Activated T-cell treated with anti-CD3 and anti-CD28 coated beads, Interleukin-2, amount 50 U/mL, for 72 hours (primary cell): ENCODE measurements around the gene MUC5AC. TPM values are rescaled to one million over a fixed set of nuclear protein-coding genes. Genes with fewer than 3 reads are reported as not detected.

Experiments
- ATAC-seq, 2 donors: fragments of 150-1000 bp; cut with Tn5 transposase; replicated peaks in 1 of 2; 2 replicates each; pipeline ENCODE4 v1.10.0; 2021; ENCODE audit warnings: moderate library complexity in 2 of 2, mild to moderate bottlenecking in 1 of 2
- DNase-seq, 2 donors: peaks; one replicate each; pipeline ENCODE4 v3.0.0; 2021 to 2022; ENCODE audit warnings: mixed read lengths in 1 of 2
- H3K27ac Mint-ChIP-seq: one replicate; pipeline ENCODE4 v1.8.0; 2022; ENCODE audit warnings: mild to moderate bottlenecking, moderate library complexity, mixed read lengths
- H3K27me3 Mint-ChIP-seq: one replicate; pipeline ENCODE4 v1.8.0; 2022; ENCODE audit warnings: low read depth, mixed read lengths
- H3K36me3 Mint-ChIP-seq, 2 donors: one replicate each; pipeline ENCODE4 v1.8.0; 2022; ENCODE audit warnings: mixed read lengths in 2 of 2, mild to moderate bottlenecking in 1 of 2; ENCODE audit not compliant: insufficient read depth in 2 of 2
- H3K4me1 Mint-ChIP-seq: one replicate; pipeline ENCODE4 v1.8.0; 2022; ENCODE audit warnings: low read depth, mixed read lengths
- H3K4me3 Mint-ChIP-seq, 2 donors: one replicate each; pipeline ENCODE4 v1.8.0; 2022; ENCODE audit warnings: mild to moderate bottlenecking in 2 of 2, mixed read lengths in 2 of 2, moderate library complexity in 2 of 2
- H3K9me3 Mint-ChIP-seq, 2 donors: one replicate each; pipeline ENCODE4 v1.8.0; 2022; ENCODE audit warnings: mixed read lengths in 2 of 2
- total RNA-seq, 2 donors: library from RNA; stranded (reverse); gene quantifications; one replicate each; pipeline ENCODE4 v1.2.3, GENCODE V29; 2022

MUC5AC gene
- total RNA-seq, 2 donors from 2014 or later = not detected

- peaks cover 10 to 12% of the 10 kb centered on the region in 2 donors for H3K9me3 Mint-ChIP-seq
- no peaks in the 10 kb centered on the region for H3K4me1 Mint-ChIP-seq
- DNase-seq (no peak), ATAC-seq (no peak)
- no peak overlapping the region for H3K27ac Mint-ChIP-seq
- H3K36me3 Mint-ChIP-seq = peaks cover 0 to 2% of the 10 kb centered on the region in 2 donors
- H3K27me3 Mint-ChIP-seq = no peaks in the 10 kb centered on the region
- H3K4me3 Mint-ChIP-seq = no peak overlapping the region
These were observed 30.7 kb upstream of the MUC5AC start for GRCh38 chr11:1126935-1127663.

- ATAC-seq = no peak
- no peak for DNase-seq
- no peaks in the 10 kb centered on the region for H3K27me3 Mint-ChIP-seq
These were observed 30.0 kb upstream of the MUC5AC start for GRCh38 chr11:1127664-1128162.

GRCh38 chr11:1128311-1129142 lies 29.2 kb upstream of the MUC5AC start:
- Mint-ChIP-seq H3K4me3 (no peak overlapping the region), H3K27me3 (peaks cover 3% of the 10 kb centered on the region), H3K36me3 (peaks cover 2 to 8% of the 10 kb centered on the region in 2 donors), H3K4me1 (no peaks in the 10 kb centered on the region), H3K9me3 (peaks cover 12% of the 10 kb centered on the region in 2 donors), H3K27ac (no peak overlapping the region)
- ATAC-seq (no peak), DNase-seq (no peak)

More at GRCh38 chr11:1127664-1128162, 30.0 kb upstream of the MUC5AC start:
- Mint-ChIP-seq H3K27ac (no peak overlapping the region), H3K4me1 (no peaks in the 10 kb centered on the region), H3K4me3 (no peak overlapping the region), H3K9me3 (peaks cover 10 to 12% of the 10 kb centered on the region in 2 donors), H3K36me3 (peaks cover under 1 to 4% of the 10 kb centered on the region in 2 donors)

GRCh38 chr11:1129143-1129610 lies 28.6 kb upstream of the MUC5AC start:
- Mint-ChIP-seq H3K36me3 (peaks cover 3 to 10% of the 10 kb centered on the region in 2 donors), H3K4me3 (no peak overlapping the region), H3K27ac (no peak overlapping the region), H3K9me3 (peaks cover 13 to 16% of the 10 kb centered on the region in 2 donors), H3K4me1 (no peaks in the 10 kb centered on the region), H3K27me3 (peaks cover 6% of the 10 kb centered on the region)
- no peak for ATAC-seq
- DNase-seq = no peak

- Mint-ChIP-seq H3K4me3 (no peak overlapping the region), H3K36me3 (peaks cover 8 to 12% of the 10 kb centered on the region in 2 donors), H3K4me1 (no peaks in the 10 kb centered on the region), H3K9me3 (peaks cover 12 to 13% of the 10 kb centered on the region in 2 donors), H3K27ac (no peak overlapping the region), H3K27me3 (peaks cover 11% of the 10 kb centered on the region)
- no peak for ATAC-seq
- no peak for DNase-seq
These were observed 28.1 kb upstream of the MUC5AC start for GRCh38 chr11:1129611-1130160.

GRCh38 chr11:1130276-1131032 lies 27.3 kb upstream of the MUC5AC start:
- Mint-ChIP-seq H3K27ac (no peak overlapping the region), H3K36me3 (peaks cover 11 to 12% of the 10 kb centered on the region in 2 donors), H3K4me1 (no peaks in the 10 kb centered on the region), H3K27me3 (peaks cover 16% of the 10 kb centered on the region), H3K9me3 (peaks cover 11% of the 10 kb centered on the region in 2 donors), H3K4me3 (no peak overlapping the region)
- DNase-seq = no peak
- ATAC-seq = no peak

- Mint-ChIP-seq H3K36me3 (peaks cover 11 to 12% of the 10 kb centered on the region in 2 donors), H3K27me3 (peaks cover 16% of the 10 kb centered on the region), H3K27ac (no peak overlapping the region), H3K4me3 (no peak overlapping the region), H3K4me1 (no peaks in the 10 kb centered on the region), H3K9me3 (peaks cover 9 to 11% of the 10 kb centered on the region in 2 donors)
- ATAC-seq = no peak
- no peak for DNase-seq
These were observed 26.5 kb upstream of the MUC5AC start for GRCh38 chr11:1131033-1131911.

- DNase-seq (no peak), ATAC-seq (no peak)
- Mint-ChIP-seq H3K4me1 (peaks cover 6% of the 10 kb centered on the region), H3K9me3 (peaks cover 9 to 11% of the 10 kb centered on the region in 2 donors), H3K27me3 (peaks cover 40% of the 10 kb centered on the region), H3K4me3 (no peak overlapping the region), H3K27ac (no peak overlapping the region), H3K36me3 (peaks cover 11 to 14% of the 10 kb centered on the region in 2 donors)
These were observed 22.8 kb upstream of the MUC5AC start for GRCh38 chr11:1134848-1135445.

GRCh38 chr11:1138097-1138496 lies 19.7 kb upstream of the MUC5AC start:
- Mint-ChIP-seq H3K9me3 (peaks cover 15 to 22% of the 10 kb centered on the region in 2 donors), H3K27ac (no peak overlapping the region), H3K36me3 (peaks cover 21 to 22% of the 10 kb centered on the region in 2 donors), H3K27me3 (peaks cover 47% of the 10 kb centered on the region), H3K4me1 (peaks cover 6% of the 10 kb centered on the region), H3K4me3 (no peak overlapping the region)
- peak; percentile 59 to 89 for ATAC-seq
- DNase-seq = peak in 1 of 2 donors; percentile 31

GRCh38 chr11:1139441-1140083 lies 18.2 kb upstream of the MUC5AC start:
- Mint-ChIP-seq H3K4me3 (no peak overlapping the region), H3K27me3 (peaks cover 37% of the 10 kb centered on the region), H3K4me1 (peaks cover 6% of the 10 kb centered on the region), H3K27ac (no peak overlapping the region), H3K36me3 (peaks cover 16 to 24% of the 10 kb centered on the region in 2 donors), H3K9me3 (peaks cover 11 to 15% of the 10 kb centered on the region in 2 donors)
- DNase-seq (peak in 1 of 2 donors; percentile 31), ATAC-seq (peak; percentile 24 to 82)
